Activated gamma-delta T cell (primary cell): ENCODE data around the gene CDKN3.
"Not testable (repeated sequence)": the region's sequence is repeated elsewhere in the genome, so short reads cannot be mapped to it uniquely, and the experiment has no call there.

Experiments used
- DNase-seq: peaks from one replicate; lab custom pipeline; 2025; lab: John Stamatoyannopoulos, UW

The CDKN3 gene

DNA sequence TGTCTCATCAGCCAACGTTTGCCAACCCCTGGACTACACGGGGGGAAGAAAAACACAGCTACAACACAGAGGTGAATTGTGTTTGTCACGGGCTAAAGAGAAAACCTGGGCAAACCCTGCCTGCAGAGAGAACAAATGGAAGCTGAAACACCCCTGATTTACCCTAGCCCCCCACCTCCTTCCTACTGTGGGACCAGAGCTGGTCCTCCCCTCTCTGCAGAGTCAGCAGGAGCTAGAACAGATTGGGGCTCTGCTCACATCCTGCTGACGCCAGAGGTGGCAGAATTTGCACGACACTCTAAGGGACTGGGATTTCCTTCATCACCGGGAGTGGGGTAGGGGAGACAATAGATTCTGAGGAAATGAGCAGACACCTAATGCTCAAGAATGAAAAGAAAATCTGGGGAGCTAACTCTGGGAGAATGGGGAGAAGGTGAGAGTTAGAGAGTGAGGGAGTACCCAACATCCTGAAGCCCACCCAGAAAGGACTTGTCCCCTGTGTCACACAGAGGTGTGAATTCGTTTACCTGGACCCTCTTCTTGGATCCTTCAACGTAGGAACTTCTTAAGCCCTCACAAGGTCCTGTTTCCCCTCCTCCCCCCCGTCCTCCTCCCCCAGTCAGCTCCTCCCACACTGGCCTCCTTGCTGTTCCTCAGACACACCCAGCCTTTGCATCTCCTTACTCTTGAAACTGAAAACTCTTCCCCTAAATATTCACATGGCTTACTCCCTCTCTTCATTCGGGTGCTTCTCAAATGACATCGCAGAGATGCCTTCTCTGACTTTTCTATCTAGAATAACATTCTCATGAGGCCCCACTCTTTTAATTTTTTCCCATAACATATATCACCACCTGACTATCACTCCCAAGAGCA is 26.2 kb upstream of the CDKN3 start:
- DNase-seq: no peak

DNA sequence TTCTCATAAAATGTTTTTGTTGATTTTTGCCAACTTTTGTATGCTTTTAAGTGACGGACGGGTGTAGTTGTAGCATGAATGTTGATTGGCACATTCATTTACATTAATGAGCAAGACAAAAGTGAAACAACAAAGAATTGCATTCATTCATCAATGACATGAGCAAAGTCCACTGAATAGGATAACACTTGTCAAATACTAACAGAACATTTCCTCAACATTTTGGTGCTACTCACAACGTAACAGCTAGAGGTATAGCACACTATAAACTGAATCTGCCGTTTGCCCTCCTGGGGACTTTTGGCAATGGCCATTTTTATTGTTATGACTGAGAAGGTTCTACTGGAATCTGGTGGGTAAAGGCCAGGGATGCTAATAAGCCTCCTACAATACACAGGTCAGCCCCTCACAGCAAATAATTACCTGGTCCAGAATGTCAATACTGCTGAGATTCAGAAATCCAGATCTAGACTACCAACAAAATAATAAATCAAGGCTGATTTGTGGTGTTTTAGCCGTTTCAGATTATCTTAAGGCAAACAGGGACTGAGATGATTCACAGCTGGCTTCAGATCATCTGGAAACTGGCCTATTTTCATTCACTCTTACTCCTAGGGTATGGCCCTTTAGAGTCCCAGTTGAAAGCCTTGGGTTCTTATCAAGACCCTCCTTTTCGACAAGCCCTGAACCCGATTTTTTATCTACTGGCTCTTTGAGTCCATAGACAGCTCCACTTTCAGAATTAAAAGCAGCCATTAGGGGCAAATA is 22.5 kb upstream of the CDKN3 start:
- no peak for DNase-seq

DNA sequence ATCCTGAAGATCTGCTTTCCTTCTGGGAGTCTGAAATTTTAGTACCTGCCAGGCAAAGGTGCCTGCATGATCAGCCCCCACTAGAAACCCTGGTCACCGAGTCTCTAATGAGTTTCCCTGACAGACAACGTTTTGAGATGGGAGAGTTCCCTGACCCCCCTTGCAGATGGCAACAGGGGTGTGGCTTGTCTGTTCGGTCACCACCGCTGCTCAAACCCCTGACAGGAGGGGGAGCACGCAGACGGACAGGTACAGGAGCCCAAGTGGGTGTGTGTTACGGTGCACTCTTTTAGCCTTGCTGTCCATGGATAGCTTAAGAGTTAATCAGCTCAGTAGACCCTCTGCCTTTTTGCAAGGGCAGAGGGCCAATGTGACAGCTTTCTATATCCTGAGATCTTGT is 19.3 kb upstream of the CDKN3 start:
- DNase-seq: no peak

DNA sequence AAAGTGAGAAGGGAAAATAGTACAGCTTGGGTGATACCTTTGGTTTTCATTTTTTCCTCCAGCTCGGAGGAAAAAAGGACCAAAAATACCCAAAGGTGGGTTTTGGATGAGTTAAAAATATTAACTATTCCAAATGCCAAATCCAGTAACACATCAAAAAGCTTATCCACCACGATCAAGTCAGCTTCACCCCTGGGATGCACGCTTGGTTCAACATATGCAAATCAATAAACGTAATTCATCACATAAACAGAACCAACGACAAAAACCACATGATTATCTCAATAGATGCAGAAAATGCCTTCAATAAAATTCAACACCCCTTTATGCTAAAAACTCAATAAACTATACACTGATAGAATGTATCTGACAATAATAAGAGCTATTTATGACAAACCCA is 17.9 kb upstream of the CDKN3 start:
- DNase-seq: not testable (repeated sequence)

DNA sequence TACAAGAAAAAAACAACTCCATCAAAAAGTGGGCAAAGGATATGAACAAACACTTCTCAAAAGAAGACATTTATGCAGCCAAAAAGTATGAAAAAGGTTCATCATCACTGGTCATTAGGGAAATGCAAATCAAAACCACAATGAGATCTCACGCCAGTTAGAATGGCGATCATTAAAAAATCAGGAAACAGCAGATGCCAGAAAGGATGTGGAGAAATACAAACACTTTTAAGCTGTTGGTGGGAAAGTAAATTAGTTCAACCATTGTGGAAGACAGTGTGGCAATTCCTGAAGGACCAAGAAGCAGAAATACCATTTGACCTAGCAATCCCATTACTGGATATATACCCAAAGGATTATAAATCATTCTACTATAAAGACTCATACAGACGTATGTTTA is 16.2 kb upstream of the CDKN3 start:
- not testable (repeated sequence) for DNase-seq

DNA sequence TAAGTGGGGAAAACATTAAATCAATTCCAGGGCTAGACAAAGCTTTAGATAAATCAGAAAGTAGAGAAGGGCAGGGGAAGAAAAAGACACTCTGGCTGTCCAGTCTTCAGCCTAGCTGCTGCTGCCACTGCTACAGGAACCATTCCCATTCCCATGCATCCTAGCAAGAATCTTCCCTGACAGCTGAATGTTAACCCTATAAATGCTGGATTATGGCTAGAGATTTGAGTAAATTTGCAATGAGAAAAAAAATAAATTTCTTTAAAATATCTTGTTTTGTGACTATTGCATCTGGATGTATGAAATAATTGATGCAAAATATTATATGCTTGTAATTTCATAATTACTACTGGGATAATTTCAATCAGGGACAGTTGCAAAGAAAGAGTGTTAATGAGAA is 15.0 kb upstream of the CDKN3 start:
- DNase-seq: no peak

DNA sequence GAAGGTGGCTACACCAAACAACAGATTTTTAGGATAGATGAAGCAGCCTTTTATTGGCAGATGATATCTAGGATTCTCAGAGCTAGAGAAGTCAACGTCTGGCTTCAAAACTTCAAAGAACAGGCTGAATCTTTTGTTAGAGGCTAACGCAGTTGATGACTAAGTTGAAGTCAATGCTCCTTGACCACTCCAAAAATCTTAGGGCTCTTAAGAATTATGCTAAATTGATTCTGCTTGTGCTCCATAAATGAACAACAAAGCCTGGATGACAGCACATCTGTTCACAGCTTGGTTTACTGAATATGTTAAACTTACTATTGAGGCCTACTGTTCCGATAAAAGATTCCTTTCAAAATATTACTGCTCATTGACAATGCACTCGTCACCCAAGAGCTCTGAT is 13.0 kb upstream of the CDKN3 start:
- no peak for DNase-seq

DNA sequence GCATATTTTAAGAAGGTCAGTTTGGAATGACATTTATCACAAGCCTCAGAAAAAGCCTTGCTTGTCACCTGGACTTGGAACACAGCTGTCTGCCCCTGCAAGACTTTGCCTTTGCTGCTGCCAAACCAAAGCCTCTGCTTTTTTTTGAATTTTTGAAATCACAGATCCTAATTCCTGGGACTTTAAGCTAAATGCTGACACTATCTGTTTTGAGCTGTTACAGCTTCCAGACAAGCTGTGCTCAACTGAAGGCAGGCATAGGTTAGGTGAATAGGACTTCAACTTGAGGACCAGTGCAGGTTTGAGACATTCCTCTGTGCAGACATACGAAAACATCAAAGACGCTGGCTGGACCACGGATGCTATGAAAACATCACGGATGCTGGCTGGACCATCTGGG is 11.3 kb upstream of the CDKN3 start:
- DNase-seq: no peak

DNA sequence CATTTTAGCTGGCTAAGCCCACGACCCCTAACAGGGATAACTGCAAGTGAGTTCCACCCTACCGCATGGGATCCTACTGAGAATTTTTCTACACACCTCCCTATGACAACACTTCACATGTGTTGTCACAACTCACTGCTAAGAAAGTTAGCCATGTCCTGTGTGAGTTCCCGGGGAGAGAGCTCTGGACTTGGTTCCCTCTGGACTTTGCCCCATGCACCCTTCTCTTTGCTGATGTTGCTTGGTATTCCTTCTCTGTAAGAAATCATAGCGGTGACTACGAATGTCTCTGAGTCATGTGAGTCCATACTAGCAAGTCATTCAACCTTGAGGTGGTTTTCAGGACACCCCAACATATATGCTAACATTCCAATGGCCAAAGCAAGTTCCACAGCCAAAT is 9.5 kb upstream of the CDKN3 start:
- no peak for DNase-seq

DNA sequence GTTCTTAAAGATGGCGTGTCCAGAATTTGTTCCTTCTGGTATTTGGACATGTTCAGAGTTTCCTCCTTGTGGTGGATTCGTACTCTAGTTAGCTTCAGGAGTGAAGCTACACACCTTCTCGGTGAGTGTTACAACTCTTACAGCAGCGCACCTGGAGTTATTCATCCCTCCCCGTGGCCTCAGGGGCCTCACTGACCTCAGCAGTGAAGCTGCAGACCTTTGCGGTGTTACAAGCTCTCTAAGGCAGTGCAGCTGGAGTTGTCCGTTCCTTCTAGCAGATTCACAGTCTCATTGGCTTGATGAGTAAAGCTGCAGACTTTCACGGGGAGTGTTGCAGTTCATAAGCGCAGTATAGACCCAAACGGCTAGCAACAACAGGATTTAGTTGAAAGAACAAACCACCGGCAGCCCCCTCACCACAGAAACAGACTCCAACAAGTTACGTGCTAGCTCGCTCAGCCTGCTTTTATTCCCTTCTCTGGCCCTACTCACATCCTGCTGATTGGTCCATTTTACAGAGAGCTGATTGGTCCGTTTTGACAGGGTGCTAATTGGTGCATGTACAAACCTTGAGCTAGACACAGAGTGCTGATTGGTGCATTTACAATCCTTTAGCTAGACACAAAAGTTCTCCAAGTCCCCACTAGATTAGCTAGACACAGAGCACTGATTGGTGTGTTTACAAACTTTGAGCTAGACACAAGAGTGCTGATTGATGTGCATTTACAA is 4.5 kb upstream of the CDKN3 start:
- no peak for DNase-seq

DNA sequence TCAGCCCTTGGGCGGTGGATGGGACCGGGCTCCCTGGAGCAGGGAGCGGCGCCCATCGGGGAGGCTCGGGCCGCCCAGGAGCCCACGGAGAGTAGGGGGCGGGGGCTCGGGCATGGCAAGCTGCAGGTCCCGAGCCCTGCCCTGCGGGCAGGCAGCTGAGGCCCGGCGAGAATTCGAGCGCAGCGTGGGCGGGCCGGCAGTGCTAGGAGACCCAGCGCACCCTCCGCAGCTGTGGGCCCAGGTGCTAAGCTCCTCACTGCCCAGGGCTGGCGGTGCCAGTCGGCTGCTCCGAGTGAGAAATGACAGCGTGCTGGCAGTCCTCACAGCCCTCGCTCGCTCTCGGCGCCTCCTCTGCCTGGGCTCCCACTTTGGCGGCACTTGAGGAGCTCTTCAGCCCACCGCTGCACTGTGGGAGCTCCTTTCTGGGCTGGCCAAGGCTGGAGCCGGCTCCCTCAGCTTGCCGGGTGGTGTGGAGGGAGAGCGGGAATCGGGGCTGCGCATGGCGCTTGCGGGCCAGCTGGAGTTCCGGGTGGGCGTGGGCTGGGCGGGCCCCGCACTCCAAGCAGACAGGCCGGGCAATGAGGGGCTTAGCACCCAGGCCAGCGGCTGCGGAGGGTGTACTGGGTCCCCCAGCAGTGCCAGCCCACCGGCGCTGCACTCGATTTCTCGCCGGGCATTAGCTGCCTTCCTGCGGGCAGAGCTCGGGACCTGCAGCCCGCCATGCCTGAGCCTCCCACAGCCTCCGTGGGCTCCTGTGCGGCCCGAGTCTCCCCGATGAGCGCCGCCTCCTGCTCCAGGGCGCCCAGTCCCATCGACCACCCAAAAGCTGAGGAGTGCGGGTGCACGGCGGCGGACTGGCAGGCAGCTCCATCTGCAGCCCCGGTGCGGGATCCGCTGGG is 3.6 kb upstream of the CDKN3 start:
- DNase-seq: not testable (repeated sequence)

DNA sequence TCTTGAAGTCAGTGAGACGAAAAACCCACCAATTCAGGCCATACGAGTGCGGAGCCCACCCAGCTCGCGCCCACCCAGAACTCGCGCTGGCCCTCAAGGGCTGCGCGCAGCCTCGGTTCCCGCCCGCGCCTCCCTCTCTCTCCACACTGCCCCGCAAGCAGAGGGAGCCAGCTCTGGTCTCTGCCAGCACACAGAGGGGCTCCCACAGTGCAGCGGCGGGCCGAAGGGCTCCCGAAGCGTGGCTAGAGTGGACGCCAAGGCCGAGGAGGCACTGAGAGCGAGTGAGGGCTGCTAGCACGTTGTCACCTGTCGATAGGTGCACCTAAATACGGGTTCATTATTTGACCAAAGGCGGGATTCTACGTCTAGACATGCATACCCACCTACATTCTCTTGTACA is 2.2 kb upstream of the CDKN3 start:
- DNase-seq: no peak

DNA sequence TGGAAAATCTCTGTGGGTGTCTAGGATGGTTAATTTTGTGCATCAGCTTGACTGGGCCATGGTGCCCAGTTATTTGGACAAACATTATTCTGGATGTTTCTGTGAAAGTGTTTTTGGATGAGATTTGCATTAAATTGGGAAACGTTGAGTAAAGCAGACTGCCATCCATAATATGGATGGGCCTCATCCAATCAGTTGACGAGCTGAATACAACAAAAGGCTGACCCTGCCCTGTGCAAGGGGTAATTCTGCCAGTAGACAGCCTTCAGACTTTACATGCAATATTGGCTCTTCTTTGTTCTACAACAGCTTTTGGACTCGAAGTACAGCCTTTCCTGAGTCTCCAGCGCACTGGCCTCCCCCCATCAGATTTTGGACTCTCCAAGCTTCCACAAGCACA is 1.5 kb upstream of the CDKN3 start:
- DNase-seq: no peak

DNA sequence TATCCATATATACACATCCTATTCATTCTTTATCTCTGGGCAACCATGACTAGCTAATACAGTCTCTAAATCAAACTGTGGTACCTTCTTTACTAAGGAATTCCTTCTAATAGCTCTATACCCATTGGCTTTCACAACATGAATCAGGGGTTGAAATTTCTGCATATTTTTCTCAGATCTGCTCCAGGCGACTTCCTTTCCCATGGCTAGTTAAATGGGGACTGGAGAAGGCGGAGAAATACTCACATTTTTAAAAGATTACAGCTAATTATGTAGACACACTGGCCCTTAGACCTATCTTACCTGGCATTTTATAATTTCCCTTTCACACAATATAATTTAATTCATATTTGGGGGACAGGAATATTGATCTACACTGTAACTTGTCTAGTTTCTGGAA is 1.1 kb upstream of the CDKN3 start:
- no peak for DNase-seq

DNA sequence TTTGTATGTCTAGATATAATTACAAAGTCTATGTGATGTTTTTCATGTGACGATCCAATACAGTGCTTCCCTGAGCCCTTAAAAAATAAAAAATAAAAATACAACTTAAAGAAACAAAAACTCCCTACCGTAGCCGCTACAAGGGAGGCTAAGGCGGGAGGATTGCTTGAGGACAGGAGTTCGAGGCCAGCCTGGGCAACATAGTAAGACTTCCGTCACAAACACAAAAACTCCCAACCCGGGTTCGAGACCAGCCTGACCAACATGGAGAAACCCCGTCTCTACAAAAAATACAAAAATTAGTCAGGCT is 669 bp upstream of the CDKN3 start:
- DNase-seq: no peak

DNA sequence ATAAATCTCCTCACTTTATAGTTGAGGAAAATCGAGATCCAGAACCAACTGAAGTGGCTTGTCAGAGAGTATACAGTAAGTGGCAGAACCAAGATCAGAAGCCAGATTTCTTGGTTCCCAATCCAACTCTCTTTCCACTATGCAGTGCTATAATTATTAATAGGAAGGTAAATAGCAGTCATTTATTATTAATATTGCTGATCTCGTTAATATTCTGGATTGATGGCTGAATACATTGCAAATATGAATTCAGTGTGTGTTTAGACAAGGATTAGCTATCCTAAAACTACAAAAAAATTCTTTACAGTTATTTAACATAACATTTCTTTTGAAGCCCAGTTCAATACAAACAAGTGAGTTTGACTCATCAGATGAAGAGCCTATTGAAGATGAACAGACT is 2.8 kb downstream of the CDKN3 start:
- no peak for DNase-seq

DNA sequence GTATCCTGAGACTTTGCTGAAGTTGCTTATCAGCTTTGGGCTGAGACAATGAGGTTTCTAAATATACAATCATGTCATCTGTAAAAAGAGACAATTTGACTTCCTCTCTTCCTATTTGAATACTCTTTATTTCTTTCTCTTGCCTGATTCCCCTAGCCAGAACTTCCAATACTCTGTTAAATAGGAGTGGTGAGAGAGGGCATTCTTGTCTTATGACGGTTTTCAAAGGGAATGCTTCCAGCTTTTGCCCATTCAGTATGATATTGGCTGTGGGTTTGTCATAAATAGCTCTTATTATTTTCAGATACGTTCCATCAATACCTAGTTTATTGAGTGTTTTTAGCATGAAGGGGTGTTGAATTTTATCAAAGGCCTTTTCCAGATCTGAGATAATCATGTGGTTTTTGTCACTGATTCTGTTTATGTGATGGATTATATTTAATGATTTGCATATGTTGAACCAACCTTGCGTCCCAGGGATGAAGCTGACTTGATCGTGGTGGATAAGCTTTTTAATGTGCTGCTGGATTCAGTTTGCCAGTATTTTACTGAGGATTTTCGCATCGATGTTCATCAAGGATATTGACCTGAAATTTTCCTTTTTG is 6.7 kb downstream of the CDKN3 start:
- not testable (repeated sequence) for DNase-seq

DNA sequence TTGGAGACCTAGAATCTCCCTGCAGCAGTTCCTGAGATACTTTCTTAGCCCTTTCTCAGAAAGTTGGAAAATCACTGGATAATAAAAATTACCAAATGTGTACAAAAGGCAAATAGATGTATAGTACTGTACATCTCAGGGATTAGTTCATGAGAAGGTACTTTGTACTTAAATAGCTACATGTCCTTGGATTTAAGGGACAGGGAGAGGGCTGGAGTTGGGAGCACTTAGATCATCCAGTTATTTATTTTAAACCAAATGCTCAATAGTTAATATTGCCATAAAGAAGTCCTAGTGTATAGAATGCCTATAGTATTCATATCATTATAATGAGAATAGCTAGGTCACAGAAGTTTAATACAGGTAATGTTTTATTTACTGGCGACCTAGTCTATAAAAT is 13.4 kb downstream of the CDKN3 start:
- no peak for DNase-seq

DNA sequence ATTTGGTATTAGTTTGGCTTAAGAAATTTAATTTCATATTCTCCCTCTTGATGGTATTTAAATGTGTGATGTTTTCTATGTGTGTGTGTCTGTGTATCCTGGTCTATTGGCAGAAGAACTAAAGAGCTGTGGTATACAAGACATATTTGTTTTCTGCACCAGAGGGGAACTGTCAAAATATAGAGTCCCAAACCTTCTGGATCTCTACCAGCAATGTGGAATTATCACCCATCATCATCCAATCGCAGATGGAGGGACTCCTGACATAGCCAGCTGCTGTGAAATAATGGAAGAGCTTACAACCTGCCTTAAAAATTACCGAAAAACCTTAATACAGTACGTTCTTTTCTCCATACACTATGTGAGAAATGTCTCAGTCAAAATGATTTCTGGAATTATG is 14.6 kb downstream of the CDKN3 start:
- DNase-seq: no peak

DNA sequence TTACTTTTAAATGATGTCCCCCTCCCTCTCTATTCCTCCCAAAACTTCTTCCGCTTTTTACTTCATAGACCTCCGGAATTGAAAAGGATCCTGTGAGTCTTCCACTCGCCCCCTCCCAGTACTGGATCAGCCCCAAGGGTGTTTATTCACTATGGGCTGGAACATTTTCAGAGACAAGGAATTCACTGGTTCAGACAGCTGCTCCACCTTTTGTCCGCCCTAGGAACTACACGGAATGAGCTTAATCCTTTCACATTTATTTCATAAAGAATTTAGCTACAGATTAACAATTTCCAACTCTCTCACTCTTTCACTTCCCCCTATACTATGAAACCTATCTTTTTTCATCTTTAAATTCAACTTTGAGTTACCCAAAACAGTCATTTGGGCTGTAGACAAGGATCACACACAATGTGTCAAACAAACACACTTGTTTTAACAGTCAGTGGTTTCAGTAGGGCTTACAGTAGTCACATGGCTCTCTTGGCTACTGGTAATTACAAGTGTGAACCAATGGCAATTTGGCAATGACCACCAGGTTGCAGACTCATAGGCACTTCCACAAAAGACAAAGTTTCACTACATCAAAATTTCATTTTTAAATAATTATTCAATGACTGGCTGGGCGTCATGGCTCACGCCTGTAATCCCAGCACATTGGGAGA is 23.8 kb downstream of the CDKN3 start:
- DNase-seq: no peak

DNA sequence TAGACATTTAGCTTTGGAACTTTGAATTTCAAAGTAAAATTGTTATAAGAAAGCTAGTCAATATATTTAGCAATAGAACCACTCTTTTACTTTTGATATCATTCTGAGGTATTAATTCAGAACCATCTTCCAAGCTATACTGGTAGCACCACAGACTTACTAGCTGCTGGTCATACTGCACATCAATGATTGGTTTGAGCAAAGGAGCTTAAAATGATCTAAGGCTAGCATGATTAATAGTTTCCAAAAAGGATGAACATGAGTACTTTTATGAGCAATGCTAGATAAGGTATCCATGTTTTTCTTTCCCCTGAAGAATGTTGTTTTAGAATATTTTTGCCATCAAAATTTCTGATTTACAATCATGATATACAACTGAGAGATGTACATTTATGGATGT is 27.2 kb downstream of the CDKN3 start:
- DNase-seq: no peak
